Measurements from ENCODE around the gene CST5.
"Not testable (repeated sequence)": the region's sequence is repeated elsewhere in the genome, so short reads cannot be mapped to it uniquely, and the experiment has no call there.

Gene CST5

GRCh38 chr20:23879811-23880374 is 345 bp upstream of the CST5 start:
- H3K4me3 ChIP-seq (replicated peaks in 1 of 2; ENCODE audit: low read depth in 2 of 2, low read length in 2 of 2), result no peak overlapping the region
- TF ChIP-seq CTCF (IDR thresholded peaks at IDR 0.05; ENCODE audit: low read depth, low read length), result no peak
- DNase-seq (ENCODE audit: low read depth in 2 of 2), result no peak

- no peak for TF ChIP-seq CTCF (IDR thresholded peaks at IDR 0.05; ENCODE audit: low read depth, low read length)
- no peak for DNase-seq (ENCODE audit: low read depth in 2 of 2)
- H3K4me3 ChIP-seq (replicated peaks in 1 of 2; ENCODE audit: low read depth in 2 of 2, low read length in 2 of 2), result no peak overlapping the region
Measured at GRCh38 chr20:23878787-23879186, 761 bp downstream of the CST5 start.

- H3K4me3 ChIP-seq (replicated peaks in 1 of 2; ENCODE audit: low read depth in 2 of 2, low read length in 2 of 2), result not testable (repeated sequence)
Measured at GRCh38 chr20:23878016-23878542, 1.5 kb downstream of the CST5 start.

GRCh38 chr20:23877524-23877923 is 2.0 kb downstream of the CST5 start:
- no peak overlapping the region for H3K4me3 ChIP-seq (replicated peaks in 1 of 2; ENCODE audit: low read depth in 2 of 2, low read length in 2 of 2)
- no peak for DNase-seq (ENCODE audit: low read depth in 2 of 2)
- TF ChIP-seq CTCF (IDR thresholded peaks at IDR 0.05; ENCODE audit: low read depth, low read length), result no peak

More at GRCh38 chr20:23878016-23878542, 1.5 kb downstream of the CST5 start:
- not testable (repeated sequence) for DNase-seq (ENCODE audit: low read depth in 2 of 2)

- DNase-seq (ENCODE audit: low read depth in 2 of 2), result no peak
- H3K4me3 ChIP-seq (replicated peaks in 1 of 2; ENCODE audit: low read depth in 2 of 2, low read length in 2 of 2), result no peak overlapping the region
- no peak for TF ChIP-seq CTCF (IDR thresholded peaks at IDR 0.05; ENCODE audit: low read depth, low read length)
Measured at GRCh38 chr20:23875606-23876237, 3.8 kb downstream of the CST5 start.

- peak in 1 of 2 donors; percentile 22 for DNase-seq (ENCODE audit: low read depth in 2 of 2)
- no peak for TF ChIP-seq CTCF (IDR thresholded peaks at IDR 0.05; ENCODE audit: low read depth, low read length)
- H3K4me3 ChIP-seq (replicated peaks in 1 of 2; ENCODE audit: low read depth in 2 of 2, low read length in 2 of 2), result no peak overlapping the region
Measured at GRCh38 chr20:23874747-23875146, 4.8 kb downstream of the CST5 start.

GRCh38 chr20:23873370-23874015 is 6.1 kb downstream of the CST5 start:
- TF ChIP-seq CTCF (IDR thresholded peaks at IDR 0.05; ENCODE audit: low read depth, low read length), result no peak
- DNase-seq (ENCODE audit: low read depth in 2 of 2), result no peak
- H3K4me3 ChIP-seq (replicated peaks in 1 of 2; ENCODE audit: low read depth in 2 of 2, low read length in 2 of 2), result no peak overlapping the region
